Measurements from ENCODE around the gene CD84. TPM values are rescaled to one million over a fixed set of nuclear protein-coding genes. Genes with fewer than 3 reads are reported as not detected.
"Not testable (repeated sequence)": the region's sequence is repeated elsewhere in the genome, so short reads cannot be mapped to it uniquely, and the experiment has no call there.

CD84 gene, protein sequence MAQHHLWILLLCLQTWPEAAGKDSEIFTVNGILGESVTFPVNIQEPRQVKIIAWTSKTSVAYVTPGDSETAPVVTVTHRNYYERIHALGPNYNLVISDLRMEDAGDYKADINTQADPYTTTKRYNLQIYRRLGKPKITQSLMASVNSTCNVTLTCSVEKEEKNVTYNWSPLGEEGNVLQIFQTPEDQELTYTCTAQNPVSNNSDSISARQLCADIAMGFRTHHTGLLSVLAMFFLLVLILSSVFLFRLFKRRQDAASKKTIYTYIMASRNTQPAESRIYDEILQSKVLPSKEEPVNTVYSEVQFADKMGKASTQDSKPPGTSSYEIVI
- total RNA-seq = 1 to 10 TPM; 1.2 to 6.7 TPM

DNA sequence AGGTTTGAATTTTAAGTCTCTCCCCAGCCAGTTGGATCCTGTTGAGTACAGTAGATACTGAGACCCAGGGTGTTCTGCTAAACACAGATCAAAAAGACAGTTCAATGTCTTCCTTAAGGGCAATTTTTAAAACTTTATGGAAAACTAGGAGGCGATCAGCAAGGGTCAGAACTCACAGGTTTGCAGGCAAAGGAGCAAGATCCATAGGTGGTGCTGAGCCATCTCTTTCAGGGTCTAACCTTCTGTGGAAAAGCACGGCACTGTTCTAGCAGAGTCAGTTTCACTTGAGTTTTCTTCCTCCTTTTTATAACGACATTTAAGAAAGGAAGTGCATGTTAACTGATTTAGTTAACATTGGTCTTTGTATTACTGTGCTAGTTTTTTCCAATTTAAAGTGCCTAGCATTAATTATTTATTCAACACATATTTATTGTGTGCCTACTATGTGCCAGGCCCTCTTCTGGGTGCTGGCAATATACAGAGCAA, at the start of gene CD84:
TSS of gene CD84 (minus strand) at position 281 of the 486 bp plus-strand sequence. CDS start at position 222, 59 bp downstream.
- Histone ChIP-seq H3K36me3 (no peaks in the 10 kb centered on the region), H3K9me3 (no peaks in the 10 kb centered on the region), H3K27ac (no peak within 1 kb of the TSS), H3K4me3 (peak within 1 kb of the TSS in 1 of 2 donors; percentile 2), H3K27me3 (replicated peaks; ENCODE audit: insufficient read depth) (no peaks in the 10 kb centered on the region), H3K4me1 (replicated peaks) (no peaks in the 10 kb centered on the region)
- WGBS = 48% methylated on average over 3 of the region's 3 CpGs
- intact Hi-C loops (cut with DNase I) = no loop called here
- no peak for DNase-seq (ENCODE audit: low spot score)
- TF ChIP-seq, protein P1, sequence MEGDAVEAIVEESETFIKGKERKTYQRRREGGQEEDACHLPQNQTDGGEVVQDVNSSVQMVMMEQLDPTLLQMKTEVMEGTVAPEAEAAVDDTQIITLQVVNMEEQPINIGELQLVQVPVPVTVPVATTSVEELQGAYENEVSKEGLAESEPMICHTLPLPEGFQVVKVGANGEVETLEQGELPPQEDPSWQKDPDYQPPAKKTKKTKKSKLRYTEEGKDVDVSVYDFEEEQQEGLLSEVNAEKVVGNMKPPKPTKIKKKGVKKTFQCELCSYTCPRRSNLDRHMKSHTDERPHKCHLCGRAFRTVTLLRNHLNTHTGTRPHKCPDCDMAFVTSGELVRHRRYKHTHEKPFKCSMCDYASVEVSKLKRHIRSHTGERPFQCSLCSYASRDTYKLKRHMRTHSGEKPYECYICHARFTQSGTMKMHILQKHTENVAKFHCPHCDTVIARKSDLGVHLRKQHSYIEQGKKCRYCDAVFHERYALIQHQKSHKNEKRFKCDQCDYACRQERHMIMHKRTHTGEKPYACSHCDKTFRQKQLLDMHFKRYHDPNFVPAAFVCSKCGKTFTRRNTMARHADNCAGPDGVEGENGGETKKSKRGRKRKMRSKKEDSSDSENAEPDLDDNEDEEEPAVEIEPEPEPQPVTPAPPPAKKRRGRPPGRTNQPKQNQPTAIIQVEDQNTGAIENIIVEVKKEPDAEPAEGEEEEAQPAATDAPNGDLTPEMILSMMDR (IDR thresholded peaks at IDR 0.05) = no peak
- no peak for TF ChIP-seq POLR2A (IDR thresholded peaks at IDR 0.05)

DNA sequence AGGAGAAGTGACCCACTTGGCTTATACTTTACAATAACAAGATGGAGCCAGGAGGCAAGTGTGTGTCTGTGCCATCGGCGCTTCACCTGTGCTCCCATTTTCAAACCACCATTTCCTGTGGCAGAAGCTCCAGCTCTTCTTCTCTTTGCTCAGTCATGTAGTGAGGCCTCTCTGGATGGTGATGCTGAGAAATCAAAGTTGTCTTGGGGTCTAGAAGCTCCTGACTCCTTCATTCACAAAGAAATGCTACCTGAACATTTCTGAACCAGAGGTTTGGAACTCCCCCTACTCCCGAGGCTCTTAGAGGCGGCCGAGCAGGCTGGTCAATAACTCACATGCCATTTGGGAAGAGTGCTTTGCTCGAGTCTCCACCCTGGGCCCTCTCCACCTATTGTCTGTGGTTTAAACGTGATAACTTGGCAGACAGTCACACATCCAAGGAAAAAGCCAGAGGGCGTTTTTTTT, 49.5 kb upstream of the CD84 start:
- Histone ChIP-seq H3K4me3 (no peak overlapping the region), H3K9me3 (no peaks in the 10 kb centered on the region), H3K4me1 (replicated peaks) (no peaks in the 10 kb centered on the region), H3K27me3 (replicated peaks; ENCODE audit: insufficient read depth) (no peaks in the 10 kb centered on the region), H3K27ac (no peak overlapping the region), H3K36me3 (no peaks in the 10 kb centered on the region)
- DNase-seq (ENCODE audit: low spot score) = no peak
- 60% methylated on average over 8 of the region's 8 CpGs for WGBS
- TF ChIP-seq, protein P1 (IDR thresholded peaks at IDR 0.05) = no peak
- no peak for TF ChIP-seq POLR2A (IDR thresholded peaks at IDR 0.05)
- no peak for TF ChIP-seq POLR2AphosphoS5 (IDR thresholded peaks at IDR 0.05)
- intact Hi-C loops (cut with DNase I) = no loop called here

DNA sequence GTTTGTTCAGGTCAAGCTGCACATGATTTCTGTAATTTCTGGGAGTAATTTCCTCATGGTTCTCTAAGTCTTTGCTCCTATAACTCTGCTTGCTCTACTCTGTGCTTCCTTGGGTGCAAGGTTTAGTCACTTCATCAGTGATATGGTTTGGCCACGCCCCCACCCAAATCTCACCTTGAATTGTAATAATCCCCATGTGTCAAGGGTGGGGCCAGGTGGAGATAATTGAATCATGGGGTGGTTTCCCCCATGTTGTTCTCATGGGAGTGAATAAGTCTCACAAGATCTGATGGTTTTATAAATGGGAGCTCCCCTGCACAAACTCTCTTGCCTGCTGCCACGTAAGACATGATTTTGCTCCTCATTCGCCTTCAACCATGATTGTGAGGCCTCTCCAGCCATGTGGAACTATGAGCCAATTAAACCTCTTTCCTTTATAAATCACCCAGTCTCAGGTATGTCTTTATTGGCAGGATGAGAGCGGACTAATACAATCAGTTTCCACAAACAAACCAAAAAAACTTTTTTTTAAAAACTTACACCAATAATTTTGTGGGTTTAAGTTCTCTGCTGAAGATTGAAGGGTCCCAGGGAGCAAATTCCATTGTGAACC, 48.5 kb upstream of the CD84 start:
- H3K36me3 ChIP-seq; H3K4me1 ChIP-seq (replicated peaks); intact Hi-C loops (cut with DNase I); H3K9me3 ChIP-seq; H3K27ac ChIP-seq; H3K27me3 ChIP-seq (replicated peaks; ENCODE audit: insufficient read depth); DNase-seq (ENCODE audit: low spot score); H3K4me3 ChIP-seq: not testable (repeated sequence)
- 90% methylated on average over 4 of the region's 4 CpGs for WGBS

DNA sequence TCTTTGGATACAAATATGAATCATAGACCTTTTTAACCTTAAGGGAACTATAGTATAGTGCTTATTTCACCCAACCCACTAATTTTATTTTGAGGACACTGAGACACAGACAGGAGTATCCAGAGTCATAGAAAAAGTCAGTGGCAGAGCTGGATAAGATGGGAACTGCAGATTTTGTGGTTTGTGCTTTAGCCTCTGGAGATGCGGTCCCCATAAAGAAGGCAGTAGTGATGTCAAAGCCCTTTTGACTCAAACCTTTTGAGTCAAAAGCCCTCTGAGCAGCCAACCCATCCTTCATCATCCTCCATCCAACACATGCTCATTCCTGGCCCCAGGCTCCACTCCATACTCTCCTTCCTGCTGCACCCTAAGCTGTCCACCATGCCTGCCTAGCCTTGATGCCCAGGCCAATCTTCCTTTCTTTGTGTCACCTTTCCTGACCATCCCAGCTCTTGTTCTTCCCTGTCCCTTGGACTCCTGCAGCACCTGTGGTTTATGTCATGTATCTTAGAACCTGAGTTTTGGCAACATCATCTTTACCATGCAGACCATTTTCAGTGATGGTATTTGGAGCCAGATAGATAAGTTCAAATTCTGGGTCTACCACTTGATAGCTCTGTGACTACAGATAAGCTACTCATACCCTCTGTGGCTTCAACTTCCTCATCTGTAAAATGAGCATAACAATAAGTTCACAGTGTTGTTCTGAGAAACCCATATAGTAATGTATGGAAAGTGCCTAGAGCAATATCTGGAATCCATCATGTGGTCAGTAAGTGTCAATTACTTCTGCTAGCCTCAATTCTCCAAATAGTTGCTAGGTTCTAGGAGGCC, 47.4 kb upstream of the CD84 start:
- Histone ChIP-seq H3K36me3 (no peaks in the 10 kb centered on the region), H3K27me3 (replicated peaks; ENCODE audit: insufficient read depth) (no peaks in the 10 kb centered on the region), H3K4me3 (no peak overlapping the region), H3K9me3 (no peaks in the 10 kb centered on the region), H3K4me1 (replicated peaks) (no peaks in the 10 kb centered on the region), H3K27ac (no peak overlapping the region)
- no peak for DNase-seq (ENCODE audit: low spot score)
- intact Hi-C loops (cut with DNase I) = no loop called here
- 100% methylated on average over 1 of the region's 1 CpG for WGBS
- TF ChIP-seq POLR2A (IDR thresholded peaks at IDR 0.05) (no peak), POLR2AphosphoS5 (IDR thresholded peaks at IDR 0.05) (no peak)
- TF ChIP-seq, protein P1 (IDR thresholded peaks at IDR 0.05) = no peak

All from prostate gland (tissue), 2 donors.